GM21723 (cell line): ENCODE results near the gene CDKL1.
A peak's percentile ranks its signal among the peaks of the same experiment; 100 is the strongest.
"Not testable (repeated sequence)": the region's sequence is repeated elsewhere in the genome, so short reads cannot be mapped to it uniquely, and the experiment has no call there.

Experiments
- ATAC-seq: cut with Tn5 transposase; IDR thresholded peaks from one replicate; pipeline ENCODE4 v1.9.1; 2021; ENCODE audit warnings: mild to moderate bottlenecking, moderate library complexity; ENCODE audit not compliant: unreplicated experiment

The CDKL1 gene

GRCh38 chr14:50388256-50388931, 8.3 kb downstream of the CDKL1 start:
- ATAC-seq: no peak

DNA sequence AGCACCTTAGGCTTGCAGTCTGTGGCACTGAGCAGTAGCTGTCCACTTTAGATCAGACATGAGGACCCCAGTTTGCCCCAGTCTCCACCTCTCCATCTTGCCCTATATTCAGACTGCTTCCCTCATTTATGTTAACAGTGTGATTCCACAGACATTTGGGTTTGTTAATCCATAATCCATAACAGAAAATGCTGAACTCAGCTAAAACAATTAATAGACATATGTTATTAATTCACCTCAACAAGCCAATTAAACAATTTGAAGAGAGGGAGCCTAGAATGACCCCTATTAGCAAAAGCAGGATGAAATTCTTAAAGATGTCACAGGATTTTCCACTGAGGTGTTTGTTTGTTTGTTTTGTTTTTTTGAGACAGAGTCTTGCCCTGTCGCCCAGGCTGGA, 9.1 kb downstream of the CDKL1 start:
- ATAC-seq: no peak

GRCh38 chr14:50383618-50384225, 13.0 kb downstream of the CDKL1 start:
- no peak for ATAC-seq

- ATAC-seq: no peak
These were observed 14.8 kb downstream of the CDKL1 start for GRCh38 chr14:50381823-50382287.

- no peak for ATAC-seq
These were observed 15.7 kb downstream of the CDKL1 start for GRCh38 chr14:50381008-50381407.

- ATAC-seq: no peak
These were observed 16.2 kb downstream of the CDKL1 start for GRCh38 chr14:50380455-50380854.

- ATAC-seq: no peak
These were observed 17.1 kb downstream of the CDKL1 start for GRCh38 chr14:50379563-50379962.

DNA sequence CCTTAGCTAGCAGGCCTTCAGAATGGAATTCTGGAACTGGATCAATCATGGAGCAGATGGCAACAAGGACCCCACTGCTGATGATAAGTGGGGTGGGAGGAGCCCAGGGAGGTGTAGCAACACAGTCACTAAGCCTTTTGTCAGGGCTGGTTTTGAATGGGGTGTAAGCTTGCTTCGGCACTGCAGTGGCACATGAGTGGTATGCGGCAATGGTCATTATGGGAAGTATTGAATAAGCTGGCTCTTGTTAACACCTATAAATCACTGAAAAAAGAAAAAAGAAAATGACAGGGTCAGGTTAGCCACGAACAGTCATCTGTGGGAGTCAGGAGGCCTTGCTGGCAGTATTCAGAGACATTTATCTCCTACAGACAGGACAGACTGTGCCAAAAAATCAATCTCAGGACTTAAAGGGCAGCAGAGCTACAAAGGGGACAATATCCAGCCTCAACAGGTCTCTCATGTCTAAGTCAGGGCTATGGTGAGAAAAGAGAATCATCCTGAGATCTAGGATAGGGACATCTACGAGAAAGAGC, 19.1 kb downstream of the CDKL1 start:
- no peak for ATAC-seq

GRCh38 chr14:50375760-50376159, 20.9 kb downstream of the CDKL1 start:
- ATAC-seq: no peak

DNA sequence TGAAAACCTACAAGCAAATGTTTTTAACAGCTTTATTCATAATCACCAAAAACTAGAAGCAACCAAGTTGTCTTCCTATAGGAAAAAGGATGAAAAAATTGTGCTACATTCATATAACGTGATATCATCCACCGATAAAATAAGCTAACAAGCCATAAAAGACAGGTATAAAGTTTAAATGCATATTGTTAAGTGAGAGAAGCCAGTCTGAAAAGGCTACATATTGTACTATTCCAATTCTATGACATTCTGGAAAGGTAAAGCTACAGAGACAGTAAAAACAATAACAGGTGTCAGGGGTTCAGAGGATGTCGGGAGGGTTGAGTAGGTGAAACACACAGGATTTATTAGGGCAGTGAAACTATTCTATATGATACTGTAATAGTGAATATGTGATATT, 22.7 kb downstream of the CDKL1 start:
- ATAC-seq: no peak

DNA sequence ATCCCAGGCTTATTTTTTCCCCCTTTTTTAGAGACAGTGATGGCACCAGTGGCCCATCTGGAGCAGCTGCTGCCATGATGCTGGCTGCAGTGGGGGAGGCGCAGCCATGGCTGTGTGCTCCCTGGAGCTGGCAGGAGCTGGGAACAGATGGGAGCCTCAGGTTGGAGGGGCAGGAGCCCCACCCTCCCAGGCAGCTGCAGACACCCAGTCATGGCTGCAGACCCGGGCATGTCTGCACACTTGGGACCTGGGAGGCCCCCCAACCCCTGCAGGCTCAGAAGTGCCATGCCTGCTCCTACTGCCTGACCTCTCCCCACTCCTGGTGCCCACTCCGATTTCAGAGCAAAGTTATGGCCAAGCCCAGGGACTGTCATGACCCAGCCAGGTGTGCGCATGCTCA, 25.1 kb downstream of the CDKL1 start:
- no peak for ATAC-seq

DNA sequence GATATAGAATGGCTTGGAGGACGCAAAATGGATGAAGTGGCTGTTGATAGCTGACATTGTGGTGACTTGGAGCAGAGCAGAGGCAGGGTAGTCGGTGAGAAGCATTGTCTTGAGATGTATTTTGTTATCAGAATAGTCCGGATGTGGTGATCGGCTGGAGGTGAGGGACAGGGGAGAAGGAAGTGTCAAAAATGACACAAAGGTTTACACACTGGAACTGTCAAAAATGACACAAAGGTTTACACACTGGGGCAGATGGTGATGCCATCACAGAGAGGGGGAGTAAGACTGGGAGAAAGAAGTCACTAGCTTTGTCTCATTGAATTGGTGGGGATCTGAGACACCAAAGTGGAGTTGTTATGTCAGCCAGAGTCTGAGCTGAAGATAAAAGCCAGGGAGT, 30.1 kb downstream of the CDKL1 start:
- no peak for ATAC-seq

DNA sequence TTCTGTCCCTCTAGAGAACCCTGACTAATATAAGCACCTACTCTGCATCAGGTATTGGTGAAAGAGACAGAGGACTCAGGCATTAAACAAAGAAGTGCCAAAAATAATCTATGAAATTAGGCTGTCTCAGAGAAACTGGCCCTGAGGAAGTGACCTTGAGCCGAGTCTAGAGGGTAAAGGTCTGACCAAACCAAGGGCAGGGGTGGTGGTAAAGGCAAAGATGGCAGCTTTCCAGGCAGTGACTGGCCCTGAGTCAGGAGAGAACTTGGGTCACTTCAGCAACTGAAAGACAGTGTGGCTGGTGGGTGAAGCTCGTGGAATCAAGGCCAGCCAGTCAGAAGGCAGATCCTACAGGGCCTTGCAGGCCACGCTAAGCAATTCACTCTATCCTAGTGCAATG, 30.6 kb downstream of the CDKL1 start:
- ATAC-seq: no peak

DNA sequence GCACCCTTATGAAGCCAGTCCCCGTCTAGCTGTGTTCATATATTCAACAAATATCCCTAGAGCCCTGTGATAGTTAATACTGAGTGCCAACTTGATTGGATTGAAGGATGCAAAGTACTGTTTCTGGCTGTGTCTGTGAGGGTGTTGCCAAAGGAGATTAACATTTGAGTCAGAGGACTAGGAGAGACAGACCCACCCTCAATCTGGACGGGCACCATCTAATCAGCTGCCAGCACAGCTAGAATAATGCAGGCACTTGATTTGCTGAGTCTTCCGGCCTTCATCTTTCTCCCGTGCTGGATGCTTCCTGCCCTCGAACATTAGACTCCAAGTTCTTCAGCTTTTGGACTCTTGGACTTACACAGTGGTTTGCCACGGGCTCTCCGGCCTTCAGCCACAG, 31.1 kb downstream of the CDKL1 start:
- ATAC-seq: not testable (repeated sequence)

DNA sequence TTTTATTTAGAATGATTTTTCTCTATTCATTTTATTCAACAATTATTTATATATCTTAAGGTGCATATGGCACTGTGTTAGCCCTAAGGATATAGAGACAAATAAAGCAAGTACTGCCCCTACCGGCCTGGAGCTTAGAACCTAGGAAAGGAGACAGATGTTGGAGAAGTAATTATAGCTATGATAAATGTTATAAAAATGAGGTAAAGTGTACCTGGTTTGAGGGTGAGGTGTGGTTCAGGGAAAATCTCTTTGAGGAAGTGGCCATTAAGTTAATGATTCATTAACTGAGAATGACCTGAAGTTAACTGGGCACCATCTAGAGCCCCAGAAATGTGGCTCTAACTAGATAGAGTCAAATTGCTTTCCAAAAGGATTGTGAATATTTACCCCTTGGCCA, 31.9 kb downstream of the CDKL1 start:
- no peak for ATAC-seq

DNA sequence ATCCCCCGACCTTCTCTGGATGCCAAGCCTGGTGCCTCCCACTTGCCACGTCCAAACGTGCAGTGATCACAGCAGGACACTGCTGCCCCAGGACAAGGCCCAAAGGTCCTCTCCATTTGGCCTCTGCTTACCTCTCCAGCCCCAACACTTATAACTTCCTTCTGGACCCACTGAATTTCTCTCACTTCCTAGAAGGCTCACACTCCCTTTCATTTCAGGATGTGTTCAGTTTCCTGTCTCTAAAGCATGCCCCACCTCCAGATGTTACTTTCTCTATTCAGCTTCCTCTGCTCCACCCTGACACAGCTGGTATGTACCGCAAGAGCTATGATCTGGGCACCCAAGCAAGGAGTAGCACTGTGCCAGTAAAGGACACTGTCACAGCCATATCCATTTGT, 33.0 kb downstream of the CDKL1 start:
- ATAC-seq: peak; percentile 92

GRCh38 chr14:50362764-50363713, 33.6 kb downstream of the CDKL1 start:
- ATAC-seq: peak; percentile 46

GRCh38 chr14:50361473-50362403, 34.9 kb downstream of the CDKL1 start:
- ATAC-seq: not testable (repeated sequence)

DNA sequence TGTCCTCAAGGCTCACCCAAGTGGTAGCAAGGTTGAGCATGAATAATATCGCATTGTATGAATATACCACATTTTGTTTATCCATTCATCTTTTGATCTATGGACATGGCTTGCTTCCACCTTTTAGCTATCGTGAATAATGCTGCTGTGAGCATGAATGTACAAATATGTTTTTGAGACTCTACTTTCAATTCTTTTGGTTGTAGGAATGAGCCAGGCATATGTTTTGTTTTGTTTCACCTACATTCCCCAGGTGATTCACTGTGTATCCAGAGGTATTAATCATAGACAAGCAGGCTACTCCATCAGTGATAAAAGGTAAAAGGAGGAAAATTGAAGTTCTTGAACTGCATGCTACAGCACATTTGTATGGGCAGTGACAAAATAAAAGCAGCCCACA, 35.8 kb downstream of the CDKL1 start:
- no peak for ATAC-seq

DNA sequence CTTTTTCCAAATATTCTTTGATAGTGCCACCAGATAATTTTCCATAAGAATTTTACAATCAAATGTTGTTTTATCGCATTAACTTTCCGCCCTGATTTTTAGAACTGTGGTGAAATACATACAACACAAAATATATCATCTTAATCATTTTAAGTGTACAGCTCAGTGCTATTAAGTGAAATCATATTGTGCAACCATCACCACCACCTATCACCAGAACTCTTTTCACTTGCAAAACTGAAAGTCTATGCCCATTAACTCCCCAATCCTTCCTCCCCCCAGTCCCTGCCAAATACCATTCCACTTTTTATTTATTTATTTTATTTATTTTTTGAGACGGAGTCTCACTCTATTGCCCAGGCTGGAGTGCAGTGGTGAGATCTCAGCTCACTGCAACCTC, 36.6 kb downstream of the CDKL1 start:
- ATAC-seq: no peak
